Glomerular endothelial cell (primary cell): ENCODE results near the gene SCYGR8. TPM values are rescaled to one million over a fixed set of nuclear protein-coding genes. Genes with fewer than 3 reads are reported as not detected.

Experiments used
- DNase-seq: peaks from one replicate; pipeline ENCODE4 v3.0.0-alpha.2; 2011; ENCODE audit warnings: low read depth, low spot score; ENCODE audit errors: extremely low read depth
- total RNA-seq: library from RNA; depleted of rRNA; stranded (reverse); fragments of >200 nt; gene quantifications from 2 replicates; pipeline ENCODE4 v1.2.3, GENCODE V29; 2015

SCYGR8 gene
- total RNA-seq, 1 donor from 2014 or later, result not detected

- DNase-seq, result no peak
Measured at GRCh38 chr2:227759411-227760118, 13.9 kb downstream of the SCYGR8 start.

DNA sequence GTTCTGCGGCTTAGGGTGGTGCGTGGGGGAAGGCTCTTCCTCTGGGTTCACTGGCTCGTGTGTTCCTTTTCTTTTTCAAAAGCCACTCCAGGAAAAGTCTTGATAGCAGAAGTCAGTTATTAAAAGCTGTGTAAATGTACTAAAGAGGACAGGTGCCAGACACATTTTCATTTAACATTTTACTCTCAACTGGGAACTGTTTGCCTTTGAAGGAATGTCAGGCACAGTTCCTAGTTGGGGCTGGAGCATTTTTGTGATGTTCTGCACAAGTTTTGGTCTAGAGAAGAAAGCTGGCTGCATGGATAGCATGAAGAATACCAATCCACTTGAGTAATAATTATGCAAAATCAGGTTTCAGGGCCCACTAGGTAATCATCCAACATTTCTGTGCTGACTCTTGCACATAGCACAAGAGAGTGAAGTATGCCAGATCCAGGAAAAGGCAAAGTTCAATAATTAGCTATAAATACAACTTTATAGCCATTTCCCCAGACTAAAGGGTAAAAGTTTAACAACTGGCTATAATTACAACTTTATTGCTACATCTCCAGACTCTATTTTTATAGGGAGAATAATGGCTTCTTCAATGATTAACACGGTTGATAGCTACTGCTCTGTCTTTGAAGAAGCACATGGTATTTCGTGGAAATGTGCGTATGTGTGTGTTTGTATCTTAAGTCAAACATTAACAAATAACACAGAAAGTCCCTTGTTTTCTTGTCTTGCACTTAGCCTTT is 16.2 kb downstream of the SCYGR8 start:
- no peak for DNase-seq

DNA sequence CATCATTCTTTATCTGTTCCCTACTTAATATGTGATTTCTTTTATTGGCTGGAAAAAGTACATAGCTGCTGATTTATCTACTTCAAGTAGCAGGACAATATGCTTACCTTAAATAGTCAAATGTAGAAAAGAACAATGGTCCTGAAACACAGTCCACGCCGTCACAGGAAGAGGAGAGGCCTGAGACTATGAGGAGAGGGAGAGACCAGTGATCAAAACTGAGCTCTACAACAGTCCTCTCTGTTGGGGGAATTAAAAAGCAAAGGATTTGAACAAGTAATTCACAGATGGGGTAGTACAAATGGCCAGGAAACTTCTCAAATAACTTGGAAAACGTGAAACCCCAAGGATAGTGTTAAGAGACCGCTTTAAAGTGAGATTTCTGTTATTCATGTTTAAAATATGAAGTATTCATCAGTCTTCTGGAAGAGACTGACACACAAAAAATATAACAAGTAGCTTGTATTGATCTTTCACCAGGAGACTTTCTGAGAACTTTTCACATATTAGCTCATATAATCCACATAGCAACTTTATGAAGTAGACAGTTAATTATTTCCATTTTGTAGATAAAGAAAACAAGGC is 20.2 kb downstream of the SCYGR8 start:
- no peak for DNase-seq

GRCh38 chr2:227766373-227766883 is 20.7 kb downstream of the SCYGR8 start:
- peak; percentile 31 for DNase-seq

DNA sequence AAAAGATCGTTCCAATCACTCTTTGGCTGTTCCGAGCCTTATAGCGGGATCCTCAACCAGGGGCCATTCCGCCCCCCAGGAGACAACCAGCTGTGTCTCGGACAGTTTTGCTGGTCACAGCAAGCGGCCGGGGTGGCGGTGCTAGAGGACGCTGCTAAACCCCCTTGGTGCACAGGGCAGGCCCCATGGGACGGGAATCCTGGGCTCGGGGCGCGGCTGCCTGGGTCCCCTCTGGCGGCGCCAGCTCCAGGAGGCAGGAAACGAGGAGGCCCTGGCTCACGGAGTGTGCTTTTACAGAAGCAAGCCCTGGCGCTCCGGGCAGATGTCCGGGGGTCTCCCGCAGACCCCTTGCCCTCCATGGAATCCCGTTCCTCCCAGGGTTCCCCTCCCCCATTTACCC is 22.1 kb downstream of the SCYGR8 start:
- no peak for DNase-seq

GRCh38 chr2:227772197-227772661 is 26.5 kb downstream of the SCYGR8 start:
- no peak for DNase-seq

DNA sequence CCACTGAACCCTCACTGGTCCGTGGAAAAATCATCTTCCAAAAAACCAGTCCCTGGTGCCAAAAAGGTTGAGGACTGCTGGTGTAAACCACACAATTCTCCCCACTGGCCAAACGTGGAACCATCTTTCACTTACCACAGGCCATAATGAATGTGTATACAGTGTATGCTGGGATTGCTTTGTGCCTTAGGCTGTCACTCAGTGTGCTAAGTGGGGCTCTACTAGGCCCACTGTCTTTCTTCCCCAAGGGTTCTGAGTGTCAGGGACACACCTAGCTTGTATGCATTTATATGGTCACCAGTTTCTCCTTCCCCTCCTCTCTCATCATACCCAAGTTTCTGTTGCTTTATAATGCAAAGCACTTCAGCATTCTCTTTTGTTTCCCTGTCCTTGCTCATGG is 27.2 kb downstream of the SCYGR8 start:
- DNase-seq, result no peak

GRCh38 chr2:227774011-227774624 is 28.4 kb downstream of the SCYGR8 start:
- DNase-seq, result no peak

DNA sequence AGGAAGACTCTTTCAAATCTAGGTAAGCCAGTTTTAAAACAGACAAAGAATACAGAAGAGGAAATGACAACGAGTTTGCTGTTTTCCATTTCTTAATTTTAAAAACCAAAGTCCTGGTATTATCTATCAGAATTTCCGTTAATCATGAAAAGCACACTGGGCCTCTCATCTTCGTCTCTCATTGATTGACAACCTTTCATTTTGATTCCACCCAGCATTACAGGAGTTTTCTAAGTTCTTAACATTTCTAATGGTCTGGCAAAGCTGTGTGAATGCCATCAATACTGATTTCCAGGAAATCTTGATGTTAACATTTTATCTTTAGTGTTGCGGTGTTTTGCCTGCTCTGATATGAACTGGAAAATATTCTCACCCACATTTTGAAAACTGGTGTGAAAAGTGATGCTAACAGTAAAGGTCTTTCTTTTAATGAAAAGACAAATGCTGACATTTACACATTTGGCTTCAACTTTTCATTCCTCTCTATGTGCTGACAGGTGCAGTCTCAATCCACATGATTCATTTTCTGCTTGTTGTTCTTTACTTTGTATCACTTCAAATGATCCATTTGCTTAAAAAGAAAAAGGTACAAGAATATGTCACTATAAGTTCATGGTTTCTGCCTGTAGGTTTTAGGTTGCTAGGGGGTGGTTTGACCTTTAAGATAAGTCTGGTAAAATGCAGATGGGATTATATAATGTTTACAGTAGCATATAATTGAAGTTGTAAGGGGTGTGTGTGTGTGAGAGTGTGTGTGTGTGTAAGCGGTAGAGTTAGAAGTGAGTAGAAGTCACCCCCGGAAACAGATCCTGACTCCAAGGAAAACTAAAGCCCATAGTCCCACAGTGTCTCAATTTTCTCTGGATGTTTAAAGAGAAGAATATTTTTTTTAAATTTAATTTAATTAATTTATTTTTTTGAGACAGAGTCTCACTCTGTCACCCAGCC is 29.5 kb downstream of the SCYGR8 start:
- DNase-seq, result no peak

DNA sequence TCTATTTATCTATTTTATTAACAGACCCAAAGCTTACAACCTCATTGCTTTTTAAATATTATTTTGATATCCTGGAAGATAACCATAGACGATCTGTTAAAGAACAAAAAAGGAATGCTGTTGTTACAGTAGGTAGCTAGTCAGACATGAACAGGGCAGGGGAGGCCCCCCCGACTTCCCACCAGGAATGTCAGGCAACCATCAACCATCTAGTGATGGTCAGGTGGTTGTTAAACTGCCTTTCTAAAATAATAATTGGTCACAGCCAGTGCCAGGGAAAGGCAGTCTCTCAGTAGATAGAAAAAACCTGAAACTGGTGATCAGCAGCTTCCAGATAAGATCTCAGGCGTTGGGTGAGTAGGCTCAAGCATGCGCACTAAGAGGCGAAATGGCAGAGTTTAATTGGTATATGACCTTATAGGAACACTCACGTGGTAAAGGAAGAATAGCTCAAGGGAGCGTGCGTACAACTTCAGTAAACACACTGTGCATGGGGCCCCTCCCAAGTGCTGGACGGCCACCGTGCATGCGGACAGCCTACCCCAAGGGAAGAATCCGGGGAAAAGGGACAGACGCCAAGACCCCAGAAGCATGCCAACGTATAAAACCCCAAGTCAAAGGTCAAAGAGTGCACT is 35.4 kb downstream of the SCYGR8 start:
- DNase-seq, result no peak

- no peak for DNase-seq
Measured at GRCh38 chr2:227781841-227782240, 36.1 kb downstream of the SCYGR8 start.

- no peak for DNase-seq
Measured at GRCh38 chr2:227782804-227783203, 37.1 kb downstream of the SCYGR8 start.

GRCh38 chr2:227783404-227784138 is 37.9 kb downstream of the SCYGR8 start:
- DNase-seq, result no peak

- no peak for DNase-seq
Measured at GRCh38 chr2:227785293-227785692, 39.6 kb downstream of the SCYGR8 start.

DNA sequence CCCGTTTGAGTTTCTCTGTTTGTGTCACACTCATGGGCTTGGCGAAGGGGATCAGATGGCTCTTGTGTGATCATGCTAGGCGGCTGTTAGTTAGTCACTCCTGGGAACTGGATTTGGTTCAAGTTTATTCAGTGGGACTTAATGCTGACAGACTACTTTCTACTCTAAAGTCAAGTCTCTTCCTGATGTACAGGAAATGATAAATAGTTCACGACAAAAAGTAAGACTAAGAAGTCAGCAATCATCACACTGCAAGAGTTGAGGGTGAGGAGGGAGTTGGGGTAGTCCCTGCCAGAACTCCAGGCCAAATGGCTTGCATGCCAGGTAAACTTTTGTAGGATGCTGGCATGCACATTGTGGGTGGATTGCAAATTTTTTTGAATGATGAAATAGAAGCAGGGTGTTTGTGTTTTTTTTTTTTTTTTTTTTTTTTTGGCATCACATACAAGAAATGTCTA is 42.9 kb downstream of the SCYGR8 start:
- no peak for DNase-seq

DNA sequence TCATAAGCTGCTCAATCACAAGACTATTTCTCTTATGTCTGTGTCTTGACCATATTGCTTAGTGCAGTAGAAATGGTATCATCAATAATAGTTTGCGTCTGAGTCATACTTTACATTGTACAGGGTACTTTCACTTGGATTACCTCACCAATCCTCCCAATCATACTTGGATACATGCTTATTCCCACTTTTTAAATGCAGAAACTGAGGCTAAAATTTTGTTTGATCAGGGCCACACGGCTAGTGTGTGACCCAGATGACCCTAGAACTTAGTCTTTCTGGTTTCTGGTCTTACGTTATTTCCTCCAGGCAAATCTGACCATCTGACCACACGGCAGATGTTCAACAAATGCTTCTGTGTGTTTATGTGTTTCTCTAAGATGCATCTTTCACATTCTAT is 44.1 kb downstream of the SCYGR8 start:
- DNase-seq, result no peak

DNA sequence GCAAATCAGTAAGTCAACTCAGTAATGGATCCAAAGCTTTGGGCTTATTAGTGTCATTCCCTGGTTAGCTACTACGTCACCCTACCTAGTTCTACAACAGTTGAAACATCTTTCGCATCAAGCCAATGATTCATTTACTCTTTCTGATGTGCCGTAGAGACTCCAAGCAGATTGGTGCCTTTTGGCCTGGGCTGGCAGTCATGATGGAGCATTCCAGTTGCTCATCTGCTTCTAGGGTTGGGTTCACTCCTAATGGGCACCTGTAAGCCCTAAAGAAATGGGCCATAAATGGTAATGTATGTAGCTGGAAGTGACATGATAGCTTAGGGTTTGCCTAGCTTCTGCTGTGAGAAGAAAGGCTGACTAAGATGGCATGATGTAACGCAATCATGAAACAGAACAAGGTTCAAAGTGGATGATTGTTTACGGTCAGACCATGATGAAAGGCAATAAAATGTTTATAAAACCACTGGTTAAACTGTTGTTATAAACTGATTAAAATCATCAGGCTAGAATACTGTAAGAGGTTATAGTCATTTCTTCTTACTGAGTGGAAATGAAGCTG is 47.5 kb downstream of the SCYGR8 start:
- DNase-seq, result no peak
